Parathyroid adenoma (tissue), 2 donors: ENCODE results near the gene GRHL1.
A peak's percentile ranks its signal among the peaks of the same experiment; 100 is the strongest.

Experiments used
- H2AFZ ChIP-seq: fragments of 300-600 bp; sonication (generic); one replicate; pipeline ENCODE4 v1.7.0; 2017; ENCODE audit warnings: antibody characterized with exemption, mild to moderate bottlenecking
- H3K27ac ChIP-seq: fragments of 300-600 bp; sonication (generic); one replicate; pipeline ENCODE4 v1.7.0; 2017
- H3K27me3 ChIP-seq: fragments of 300-600 bp; sonication (generic); one replicate; pipeline ENCODE4 v1.7.0; 2017; ENCODE audit warnings: low read length; ENCODE audit not compliant: control insufficient read depth, insufficient read depth
- H3K36me3 ChIP-seq: fragments of 300-600 bp; sonication (generic); one replicate; pipeline ENCODE4 v1.7.0; 2017; ENCODE audit warnings: low read length; ENCODE audit not compliant: control insufficient read depth, insufficient read depth
- H3K4me1 ChIP-seq: fragments of 300-600 bp; sonication (generic); one replicate; pipeline ENCODE4 v1.7.0; 2017; ENCODE audit warnings: control low read depth
- H3K4me2 ChIP-seq: fragments of 300-600 bp; sonication (generic); one replicate; pipeline ENCODE4 v1.7.0; 2017; ENCODE audit warnings: low read length
- H3K4me3 ChIP-seq: fragments of 300-600 bp; sonication (generic); one replicate; pipeline ENCODE4 v1.7.0; 2017; ENCODE audit warnings: low read depth, low read length
- H3K79me2 ChIP-seq: fragments of 300-600 bp; sonication (generic); one replicate; pipeline ENCODE4 v1.7.0; 2017; ENCODE audit warnings: control low read depth
- H3K9ac ChIP-seq: fragments of 300-600 bp; sonication (generic); one replicate; pipeline ENCODE4 v1.7.0; 2017; ENCODE audit warnings: mild to moderate bottlenecking
- H3K9me3 ChIP-seq: fragments of 300-600 bp; sonication (generic); one replicate; pipeline ENCODE4 v1.7.0; 2017; ENCODE audit warnings: low read length; ENCODE audit not compliant: control insufficient read depth
- TF ChIP-seq, protein P1 (sequence below): fragments of 300-600 bp; sonication (generic); IDR thresholded peaks from one replicate; pipeline ENCODE4 v1.7.0; 2017; ENCODE audit warnings: antibody characterized with exemption, mild to moderate bottlenecking
- donor health status: primary hyperparathyroidism.

The GRHL1 gene

DNA sequence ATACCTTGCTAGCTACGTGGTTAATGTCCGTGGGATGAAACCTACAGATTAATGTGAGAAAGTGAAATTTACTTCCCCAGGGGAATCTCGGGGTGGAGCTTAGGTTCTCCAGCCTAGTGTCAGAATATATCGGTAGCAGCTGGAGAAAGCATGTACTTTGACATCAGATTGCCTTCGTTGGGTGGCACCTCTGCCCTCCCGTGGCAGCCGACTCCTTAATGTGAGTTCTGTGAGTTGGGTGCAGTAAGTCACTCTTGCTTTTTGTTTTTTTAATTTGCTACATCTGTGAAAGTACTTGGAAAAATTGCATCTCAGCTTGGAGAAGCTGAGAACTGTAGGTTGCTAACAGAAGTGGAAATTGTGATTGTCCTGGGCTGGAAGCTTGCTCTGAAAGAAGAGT is 95.4 kb downstream of the GRHL1 start:
- no peaks in the 10 kb centered on the region for H3K36me3 ChIP-seq
- H3K4me3 ChIP-seq = no peak overlapping the region

DNA sequence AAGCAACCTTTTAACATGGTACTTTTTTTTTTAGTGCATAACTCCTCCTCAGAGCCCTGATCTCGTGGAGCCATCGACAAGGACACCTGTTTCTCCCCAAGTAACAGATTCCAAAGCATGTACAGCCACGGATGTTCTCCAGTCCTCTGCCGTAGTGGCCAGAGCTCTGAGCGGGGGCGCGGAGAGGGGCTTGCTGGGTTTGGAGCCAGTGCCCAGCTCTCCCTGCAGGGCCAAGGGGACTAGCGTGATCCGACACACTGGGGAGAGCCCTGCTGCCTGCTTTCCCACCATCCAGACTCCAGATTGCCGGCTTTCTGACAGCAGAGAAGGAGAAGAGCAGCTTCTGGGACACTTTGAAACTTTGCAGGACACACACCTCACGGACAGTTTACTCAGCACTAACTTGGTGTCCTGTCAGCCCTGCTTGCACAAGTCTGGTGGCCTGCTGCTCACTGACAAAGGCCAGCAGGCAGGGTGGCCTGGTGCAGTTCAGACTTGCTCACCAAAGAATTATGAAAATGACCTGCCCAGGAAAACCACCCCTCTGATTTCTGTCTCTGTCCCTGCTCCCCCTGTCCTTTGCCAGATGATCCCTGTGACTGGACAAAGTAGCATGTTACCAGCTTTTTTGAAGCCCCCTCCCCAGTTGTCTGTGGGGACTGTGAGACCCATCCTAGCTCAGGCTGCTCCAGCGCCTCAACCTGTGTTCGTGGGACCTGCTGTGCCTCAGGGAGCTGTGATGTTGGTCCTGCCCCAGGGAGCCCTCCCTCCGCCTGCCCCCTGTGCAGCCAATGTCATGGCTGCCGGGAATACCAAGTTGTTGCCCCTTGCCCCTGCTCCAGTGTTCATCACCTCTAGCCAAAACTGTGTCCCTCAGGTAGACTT is 96.4 kb downstream of the GRHL1 start:
- Histone ChIP-seq H3K9ac (no peak overlapping the region), H3K27me3 (no peaks in the 10 kb centered on the region), H3K4me1 (peaks cover 19% of the 10 kb centered on the region), H2AFZ (no peak overlapping the region), H3K36me3 (no peaks in the 10 kb centered on the region), H3K4me3 (no peak overlapping the region), H3K4me2 (no peak overlapping the region), H3K9me3 (no peaks in the 10 kb centered on the region), H3K27ac (peak overlapping the region; percentile 17), H3K79me2 (peaks cover 26% of the 10 kb centered on the region)
- TF ChIP-seq, protein P1, sequence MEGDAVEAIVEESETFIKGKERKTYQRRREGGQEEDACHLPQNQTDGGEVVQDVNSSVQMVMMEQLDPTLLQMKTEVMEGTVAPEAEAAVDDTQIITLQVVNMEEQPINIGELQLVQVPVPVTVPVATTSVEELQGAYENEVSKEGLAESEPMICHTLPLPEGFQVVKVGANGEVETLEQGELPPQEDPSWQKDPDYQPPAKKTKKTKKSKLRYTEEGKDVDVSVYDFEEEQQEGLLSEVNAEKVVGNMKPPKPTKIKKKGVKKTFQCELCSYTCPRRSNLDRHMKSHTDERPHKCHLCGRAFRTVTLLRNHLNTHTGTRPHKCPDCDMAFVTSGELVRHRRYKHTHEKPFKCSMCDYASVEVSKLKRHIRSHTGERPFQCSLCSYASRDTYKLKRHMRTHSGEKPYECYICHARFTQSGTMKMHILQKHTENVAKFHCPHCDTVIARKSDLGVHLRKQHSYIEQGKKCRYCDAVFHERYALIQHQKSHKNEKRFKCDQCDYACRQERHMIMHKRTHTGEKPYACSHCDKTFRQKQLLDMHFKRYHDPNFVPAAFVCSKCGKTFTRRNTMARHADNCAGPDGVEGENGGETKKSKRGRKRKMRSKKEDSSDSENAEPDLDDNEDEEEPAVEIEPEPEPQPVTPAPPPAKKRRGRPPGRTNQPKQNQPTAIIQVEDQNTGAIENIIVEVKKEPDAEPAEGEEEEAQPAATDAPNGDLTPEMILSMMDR = no peak

More for the DNA sequence above, 95.4 kb downstream of the GRHL1 start:
- Histone ChIP-seq H3K9ac (no peak overlapping the region), H3K27ac (no peak overlapping the region), H3K27me3 (no peaks in the 10 kb centered on the region), H2AFZ (no peak overlapping the region), H3K4me2 (no peak overlapping the region), H3K4me1 (peaks cover 22% of the 10 kb centered on the region), H3K79me2 (peaks cover 24% of the 10 kb centered on the region), H3K9me3 (no peaks in the 10 kb centered on the region)
- TF ChIP-seq, protein P1 = no peak

DNA sequence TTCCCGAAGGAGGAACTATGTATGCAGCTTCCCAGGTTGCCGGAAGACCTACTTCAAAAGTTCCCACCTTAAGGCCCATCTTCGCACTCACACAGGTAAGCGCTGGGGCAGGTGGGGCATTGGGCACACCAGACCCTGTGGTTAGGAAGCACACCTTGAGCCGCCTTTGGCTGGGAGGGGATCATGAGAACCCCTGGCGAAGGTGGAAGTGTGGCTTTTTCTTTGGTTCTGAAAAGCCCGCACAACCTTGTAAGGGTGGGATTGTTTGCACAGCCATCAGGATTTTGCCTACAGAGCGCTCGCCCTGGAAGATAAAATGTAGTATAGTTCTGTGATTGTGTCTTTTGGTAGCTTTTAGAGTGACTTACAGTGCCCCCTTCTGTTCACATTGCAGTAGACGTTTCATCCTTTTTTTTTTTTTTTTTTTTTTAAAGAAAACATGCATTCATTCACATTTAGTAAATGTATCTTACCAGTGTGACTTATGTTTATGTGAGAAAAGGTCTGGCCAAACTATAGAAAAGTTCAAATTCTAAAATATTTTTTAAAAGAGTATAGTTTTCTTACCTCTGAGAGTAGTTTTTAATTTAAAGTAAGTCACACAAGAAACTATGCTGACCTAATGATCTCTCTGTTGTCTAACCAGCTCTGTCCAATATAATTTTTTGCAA is 97.1 kb downstream of the GRHL1 start:
- Histone ChIP-seq H2AFZ (no peak overlapping the region), H3K9ac (no peak overlapping the region), H3K4me3 (no peak overlapping the region), H3K27me3 (no peaks in the 10 kb centered on the region), H3K79me2 (peaks cover 26% of the 10 kb centered on the region), H3K36me3 (no peaks in the 10 kb centered on the region), H3K4me1 (peaks cover 24% of the 10 kb centered on the region), H3K27ac (peak overlapping the region; percentile 17), H3K9me3 (no peaks in the 10 kb centered on the region), H3K4me2 (no peak overlapping the region)
- TF ChIP-seq, protein P1 = peak; percentile 65
